Lower leg skin (tissue), 4 donors: ENCODE measurements around the gene NUDT1. TPM values are rescaled to one million over a fixed set of nuclear protein-coding genes. Genes with fewer than 3 reads are reported as not detected.

ENCODE experiments used
- DNase-seq, 2 donors: peaks; one replicate each; pipeline ENCODE4 v3.0.0-alpha.2; 2019; ENCODE audit warnings: low spot score in 2 of 2
- H3K4me3 ChIP-seq: fragments of 200-600 bp; sonication (generic); 2 replicates; pipeline ENCODE4 v1.5.1; 2017; ENCODE audit warnings: mild to moderate bottlenecking, low read depth; ENCODE audit not compliant: poor library complexity, severe bottlenecking
- CTCF ChIP-seq, 3 donors: fragments of 450-650 bp; IDR thresholded peaks; one replicate each; pipeline ENCODE4 v1.5.1; 2016; ENCODE audit warnings: antibody characterized with exemption in 3 of 3, mild to moderate bottlenecking in 3 of 3, moderate library complexity in 2 of 3
- POLR2A ChIP-seq, 2 donors: fragments of 450-650 bp; IDR thresholded peaks; one replicate each; pipeline ENCODE4 v1.6.1; 2016 to 2017; ENCODE audit warnings: antibody characterized with exemption in 2 of 2, mild to moderate bottlenecking in 1 of 2, moderate library complexity in 1 of 2
- WGBS, 2 donors: methylation state at CpG; one replicate each; pipeline ENCODE4 v1.1.5; 2018; 5-methylcytosine and 5-hydroxymethylcytosine counted together
- intact Hi-C: fragments of 100-400 bp; cut with DNase I; formaldehyde crosslinking; loops from one replicate; pipeline ENCODE4 v1.15.0; 2023; ENCODE audit warnings: low total_unique reads
- total RNA-seq, 4 donors: library from RNA; depleted of rRNA; stranded (reverse); fragments of >200 nt; gene quantifications; one replicate each; pipeline ENCODE4 v1.1.0, GENCODE V29; 2016

Gene NUDT1
- total RNA-seq, 4 donors from 2014 or later, result 33.2 to 43.1 (median 35.8) TPM

- intact Hi-C loops, result no loop called here
- H3K4me3 ChIP-seq, result no peak overlapping the region
- WGBS, 2 donors, result 81 to 85% methylated on average over 12 of the region's 12 CpGs
- no peak for DNase-seq
- TF ChIP-seq CTCF (IDR thresholded peaks at IDR 0.05), result no peak
- no peak for TF ChIP-seq POLR2A (IDR thresholded peaks at IDR 0.05)
Measured at GRCh38 chr7:2243458-2243857, 1.4 kb downstream of the NUDT1 start.

GRCh38 chr7:2244404-2244995, 2.5 kb downstream of the NUDT1 start:
- intact Hi-C loops, result no loop called here
- TF ChIP-seq POLR2A (IDR thresholded peaks at IDR 0.05) (no peak), CTCF (IDR thresholded peaks at IDR 0.05) (no peak)
- 81 to 89% methylated on average over 25 of the region's 25 CpGs for WGBS, 2 donors
- no peak for DNase-seq
- H3K4me3 ChIP-seq, result no peak overlapping the region

- no peak for TF ChIP-seq CTCF (IDR thresholded peaks at IDR 0.05)
- no peak for TF ChIP-seq POLR2A (IDR thresholded peaks at IDR 0.05)
- DNase-seq, result no peak
- intact Hi-C loops, result no loop called here
- WGBS, 2 donors, result 72 to 74% methylated on average over 21 to 22 of the region's 22 CpGs
- no peak overlapping the region for H3K4me3 ChIP-seq
Measured at GRCh38 chr7:2245883-2246675, 4.1 kb downstream of the NUDT1 start.

- intact Hi-C loops, result no loop called here
- DNase-seq, result no peak
- WGBS, 2 donors, result 79 to 80% methylated on average over 29 to 35 of the region's 36 CpGs
- no peak for TF ChIP-seq CTCF (IDR thresholded peaks at IDR 0.05)
- no peak for TF ChIP-seq POLR2A (IDR thresholded peaks at IDR 0.05)
- H3K4me3 ChIP-seq, result no peak overlapping the region
Measured at GRCh38 chr7:2247141-2247995, 5.3 kb downstream of the NUDT1 start.

- TF ChIP-seq CTCF (IDR thresholded peaks at IDR 0.05) (no peak), POLR2A (IDR thresholded peaks at IDR 0.05) (no peak)
- peak in 1 of 2 donors; percentile 61 for DNase-seq
- WGBS, 2 donors, result 35 to 58% methylated on average over 23 to 24 of the region's 24 CpGs
Measured at GRCh38 chr7:2248984-2249694, 7.1 kb downstream of the NUDT1 start.

More at GRCh38 chr7:2248984-2249694, 7.1 kb downstream of the NUDT1 start:
- intact Hi-C loops, result no loop called here
- no peak overlapping the region for H3K4me3 ChIP-seq
